HCT116 (cell line): ENCODE measurements around the gene DNAJC3. TPM values are rescaled to one million over a fixed set of nuclear protein-coding genes. Genes with fewer than 3 reads are reported as not detected.

ENCODE experiments used
- ATAC-seq: fragments of 200-7000 bp; cut with Tn5 transposase; 2 replicates; pipeline ENCODE4 v1.9.1; 2020; ENCODE audit warnings: mild to moderate bottlenecking, moderate library complexity
- BruUV-seq: library from RNA; stranded (reverse); fragments of 400-500 nt; replicated peaks from 2 replicates; lab custom pipeline; 2021; lab: Mats Ljungman, UMichigan
- CTCF ChIA-PET: fragments of 300-600 bp; sonication (Branson Sonifier 250); formaldehyde crosslinking; loops from one replicate; lab custom pipeline; 2021; ENCODE audit warnings: antibody characterized with exemption; lab: Charles Lee
- POLR2A ChIA-PET: fragments of 300-600, 350-600 bp; sonication (Branson Sonifier 250); formaldehyde crosslinking; loops from one replicate; lab custom pipeline; 2021; ENCODE audit warnings: antibody characterized with exemption; lab: Charles Lee
- RAD21 ChIA-PET, 2 experiments: fragments of 300-600 bp; sonication (Branson Sonifier 250); formaldehyde crosslinking; loops; one replicate each; lab custom pipeline; 2023; ENCODE audit warnings: low total read pairs in 2 of 2; ENCODE audit not compliant: uncharacterized antibody in 2 of 2, unreplicated experiment in 2 of 2, low non-redundant PET in 1 of 2; lab: Charles Lee
- DNase-seq: peaks from one replicate; pipeline ENCODE4 v3.0.0-alpha.2; 2010; ENCODE audit warnings: low read depth, low spot score
- H2AFZ ChIP-seq: fragments of 200-600 bp; shearing (Covaris generic), sonication (generic); 2 replicates; pipeline ENCODE4 v1.6.1; 2017; ENCODE audit warnings: low read depth, mixed run types, mixed read lengths, antibody characterized with exemption, low read length; ENCODE audit not compliant: poor library complexity, severe bottlenecking
- H3K27ac ChIP-seq: 2 replicates; pipeline ENCODE4 v1.5.1; 2012; ENCODE audit warnings: low read depth, low read length
- H3K27me3 ChIP-seq: fragments of 200-600 bp; sonication (generic); 2 replicates; pipeline ENCODE4 v1.6.1; 2016; ENCODE audit warnings: mixed run types, low read length, mixed read lengths; ENCODE audit not compliant: insufficient read depth
- H3K36me3 ChIP-seq, 2 experiments: fragments of 200-500 bp in 1 of 2; fragments of 200-600 bp in 1 of 2; sonication (Bioruptor generic) in 1 of 2; sonication (generic) in 1 of 2; 2 replicates each; pipeline versions ENCODE4 v1.5.1 to v1.6.1; 2014 to 2016; ENCODE audit warnings: low read length in 2 of 2, inconsistent platforms in 1 of 2, mixed read lengths in 1 of 2, mixed run types in 1 of 2; ENCODE audit not compliant: insufficient read depth in 2 of 2, control insufficient read depth in 1 of 2
- H3K4me1 ChIP-seq, 2 experiments: fragments of 200-600 bp in 1 of 2; sonication (generic) in 1 of 2; 2 replicates each; pipeline versions ENCODE4 v1.5.1 to v1.6.1; 2012 to 2017; ENCODE audit warnings: low read length in 2 of 2, inconsistent platforms in 1 of 2, mild to moderate bottlenecking in 1 of 2, mixed read lengths in 1 of 2, mixed run types in 1 of 2, moderate library complexity in 1 of 2; ENCODE audit not compliant: insufficient read depth in 2 of 2, control insufficient read depth in 1 of 2
- H3K4me2 ChIP-seq: fragments of 200-600 bp; sonication (generic); 2 replicates; pipeline ENCODE4 v1.6.1; 2017; ENCODE audit warnings: mixed run types, low read length, mixed read lengths
- H3K4me3 ChIP-seq, 2 experiments: fragments of 200-600 bp in 1 of 2; sonication (generic) in 1 of 2; replicated peaks in 1 of 2; 2 replicates each; pipeline ENCODE4 v1.5.1; 2011 to 2016; ENCODE audit warnings: low read length in 2 of 2, control low read depth in 1 of 2, low read depth in 1 of 2, mild to moderate bottlenecking in 1 of 2, mixed read lengths in 1 of 2, mixed run types in 1 of 2
- H3K79me2 ChIP-seq: fragments of 200-600 bp; sonication (generic); 2 replicates; pipeline ENCODE4 v1.6.1; 2017; ENCODE audit warnings: mild to moderate bottlenecking, mixed run types, low read length, moderate library complexity, mixed read lengths; ENCODE audit not compliant: insufficient read depth
- H3K9ac ChIP-seq: fragments of 200-600 bp; sonication (generic); 2 replicates; pipeline ENCODE4 v1.6.1; 2016; ENCODE audit warnings: low read length, mixed read lengths
- H3K9me2 ChIP-seq: fragments of 200-600 bp; sonication (generic), shearing (Covaris generic); 2 replicates; pipeline ENCODE4 v1.6.1; 2017; ENCODE audit warnings: mixed run types, mild to moderate bottlenecking, moderate library complexity; ENCODE audit not compliant: insufficient read depth
- H3K9me3 ChIP-seq, 2 experiments: fragments of 200-500 bp in 1 of 2; fragments of 200-600 bp in 1 of 2; sonication (Bioruptor generic) in 1 of 2; sonication (generic) in 1 of 2; 2 replicates each; pipeline ENCODE4 v1.6.1; 2014 to 2017; ENCODE audit warnings: low read length in 2 of 2, mixed read lengths in 2 of 2, inconsistent platforms in 1 of 2, low read depth in 1 of 2, mild to moderate bottlenecking in 1 of 2, mixed run types in 1 of 2, moderate library complexity in 1 of 2; ENCODE audit not compliant: control insufficient read depth in 1 of 2, insufficient read depth in 1 of 2
- H4K20me1 ChIP-seq: fragments of 200-600 bp; sonication (generic), shearing (Covaris generic); 2 replicates; pipeline ENCODE4 v1.6.1; 2017; ENCODE audit warnings: mixed run types, mild to moderate bottlenecking, moderate library complexity; ENCODE audit not compliant: insufficient read depth
- CBX3 ChIP-seq: IDR thresholded peaks from 2 replicates; pipeline ENCODE4 v1.6.1; 2012; ENCODE audit warnings: low read depth
- CEBPB ChIP-seq: IDR thresholded peaks from 2 replicates; pipeline ENCODE4 v1.6.1; 2012; ENCODE audit warnings: low read depth
- CTCF ChIP-seq, 3 experiments: fragments of 200-600 bp in 1 of 3; sonication (generic) in 1 of 3; IDR thresholded peaks in 2 of 3; conservative IDR thresholded peaks in 1 of 3; 2 replicates each; pipeline ENCODE4 v1.5.1; 2012 to 2017; ENCODE audit warnings: low read depth in 2 of 3, low read length in 2 of 3, antibody characterized with exemption in 1 of 3, borderline replicate concordance in 1 of 3, control low read depth in 1 of 3, mild to moderate bottlenecking in 1 of 3, mixed read lengths in 1 of 3, mixed run types in 1 of 3, moderate library complexity in 1 of 3; ENCODE audit not compliant: insufficient read depth in 1 of 3
- EGR1 ChIP-seq: IDR thresholded peaks from 2 replicates; pipeline ENCODE4 v1.6.1; 2012; ENCODE audit warnings: low read depth
- EZH2 ChIP-seq: fragments of 200-600 bp; sonication (generic); IDR thresholded peaks from 2 replicates; pipeline ENCODE4 v1.6.1; 2017; ENCODE audit warnings: antibody characterized with exemption, mixed run types
- FOSL1 ChIP-seq: IDR thresholded peaks from 2 replicates; pipeline ENCODE4 v1.6.1; 2012; ENCODE audit warnings: low read depth
- MAX ChIP-seq: IDR thresholded peaks from 2 replicates; pipeline ENCODE4 v1.6.1; 2012
- POLR2A ChIP-seq: IDR thresholded peaks from 2 replicates; pipeline ENCODE4 v1.7.0; 2011; ENCODE audit warnings: borderline replicate concordance; ENCODE audit not compliant: insufficient read depth, insufficient read length; ENCODE audit errors: extremely low read depth
- REST ChIP-seq: IDR thresholded peaks from 2 replicates; pipeline ENCODE4 v1.6.1; 2012; ENCODE audit warnings: low read depth
- SP1 ChIP-seq: IDR thresholded peaks from 2 replicates; pipeline ENCODE4 v1.6.1; 2012; ENCODE audit warnings: low read depth
- TCF7L2 ChIP-seq: IDR thresholded peaks from 2 replicates; pipeline ENCODE4 v1.7.0; 2011; ENCODE audit warnings: borderline replicate concordance, inconsistent platforms; ENCODE audit not compliant: insufficient read depth, insufficient read length; ENCODE audit errors: extremely low read depth
- ZBTB33 ChIP-seq: IDR thresholded peaks from 2 replicates; pipeline ENCODE4 v1.6.1; 2011; ENCODE audit warnings: mild to moderate bottlenecking, low read length, moderate library complexity; ENCODE audit not compliant: insufficient replicate concordance; ENCODE audit errors: extremely low read depth
- ZFX ChIP-seq: fragments of 450-650 bp; IDR thresholded peaks from 2 replicates; pipeline ENCODE4 v1.6.1; 2017
- ZNF274 ChIP-seq: fragments of 200-500 bp; sonication (Bioruptor generic); IDR thresholded peaks from 2 replicates; pipeline ENCODE4 v1.6.1; 2014; ENCODE audit warnings: mild to moderate bottlenecking, low read depth, low read length, inconsistent platforms
- intact Hi-C: fragments of 100-400 bp; cut with micrococcal nuclease; formaldehyde crosslinking; loops from 2 replicates; pipeline ENCODE4 v1.10.0; 2022
- total RNA-seq: library from RNA; stranded (reverse); gene quantifications from one replicate; pipeline ENCODE4 v1.2.1, GENCODE V29; 2021; ENCODE audit not compliant: unreplicated experiment

The DNAJC3 gene
- total RNA-seq, 1 experiment from 2014 or later = 28.5 TPM

GRCh38 chr13:95722241-95722640, 45.3 kb downstream of the DNAJC3 start:
- H3K27me3 ChIP-seq = no peaks in the 10 kb centered on the region
- intact Hi-C loops = no loop called here
- no peak overlapping the region for H3K27ac ChIP-seq
- no peaks in the 10 kb centered on the region for H3K79me2 ChIP-seq
- H3K4me2 ChIP-seq = no peak overlapping the region
- no peaks in the 10 kb centered on the region for H3K9me2 ChIP-seq
- DNase-seq (no peak), ATAC-seq (no peak)
- TF ChIP-seq ZBTB33 (no peak), CTCF (IDR thresholded peaks at IDR 0.05 in 2 of 3, conservative IDR thresholded peaks at IDR 0.05 in 1 of 3; ENCODE audit: borderline replicate concordance in 1 of 3, insufficient read depth in 1 of 3, low read depth in 2 of 3, low read length in 2 of 3) (no peak)
- H3K36me3 ChIP-seq = no peaks in the 10 kb centered on the region
- no peaks in the 10 kb centered on the region for H4K20me1 ChIP-seq
- no peak overlapping the region for H2AFZ ChIP-seq
- CTCF ChIA-PET = no interaction called here
- no peaks in the 10 kb centered on the region for H3K4me1 ChIP-seq
- RAD21 ChIA-PET = no interaction called here
- H3K4me3 ChIP-seq = no peak overlapping the region
- no peak overlapping the region for H3K9ac ChIP-seq
- POLR2A ChIA-PET = no interaction called here
- no TSS peak for BruUV-seq
- no peaks in the 10 kb centered on the region for H3K9me3 ChIP-seq

- Histone ChIP-seq H3K4me3 (no peak overlapping the region), H2AFZ (no peak overlapping the region), H4K20me1 (no peaks in the 10 kb centered on the region), H3K36me3 (no peaks in the 10 kb centered on the region), H3K4me1 (no peaks in the 10 kb centered on the region), H3K79me2 (no peaks in the 10 kb centered on the region), H3K27ac (no peak overlapping the region), H3K9me3 (no peaks in the 10 kb centered on the region), H3K27me3 (no peaks in the 10 kb centered on the region), H3K9ac (no peak overlapping the region), H3K9me2 (no peaks in the 10 kb centered on the region), H3K4me2 (no peak overlapping the region)
- DNase-seq (no peak), ATAC-seq (no peak)
- ChIA-PET RAD21 (no interaction called here), CTCF (no interaction called here), POLR2A (no interaction called here)
- BruUV-seq = no TSS peak
- intact Hi-C loops = no loop called here
- no peak for TF ChIP-seq FOSL1
- no peak for TF ChIP-seq ZFX
- TF ChIP-seq TCF7L2 = no peak
- no peak for TF ChIP-seq MAX
- TF ChIP-seq CBX3 = no peak
- no peak for TF ChIP-seq ZNF274
- no peak for TF ChIP-seq POLR2A
- TF ChIP-seq EGR1 = no peak
- no peak for TF ChIP-seq REST
- no peak for TF ChIP-seq CEBPB
- no peak for TF ChIP-seq SP1
- no peak for TF ChIP-seq EZH2
Observed at GRCh38 chr13:95723438-95723837, 46.5 kb downstream of the DNAJC3 start.
